Thymus (tissue), 11 donors: Measurements from ENCODE around the gene GPHN. TPM values are rescaled to one million over a fixed set of nuclear protein-coding genes. Genes with fewer than 3 reads are reported as not detected.

Source experiments
- DNase-seq, 9 donors: peaks; one replicate each; pipeline ENCODE4 v3.0.0-alpha.2; 2013; ENCODE audit warnings: low spot score in 9 of 9, low read depth in 6 of 9, missing footprints in 1 of 9
- H3K27ac ChIP-seq, 2 donors: one replicate each; pipeline ENCODE4 v1.5.1; 2013; ENCODE audit warnings: control low read depth in 1 of 2, low read depth in 1 of 2, low read length in 1 of 2, mild to moderate bottlenecking in 1 of 2, moderate library complexity in 1 of 2
- H3K27me3 ChIP-seq, 2 donors: one replicate each; pipeline ENCODE4 v1.5.1; 2013; ENCODE audit warnings: low read length in 1 of 2; ENCODE audit not compliant: control insufficient read depth in 2 of 2, insufficient read depth in 1 of 2
- H3K36me3 ChIP-seq, 2 donors: one replicate each; pipeline ENCODE4 v1.5.1; 2013; ENCODE audit warnings: low read length in 1 of 2, mild to moderate bottlenecking in 1 of 2, moderate library complexity in 1 of 2; ENCODE audit not compliant: control insufficient read depth in 2 of 2, insufficient read depth in 2 of 2
- H3K4me1 ChIP-seq, 2 donors: one replicate each; pipeline ENCODE4 v1.5.1; 2013; ENCODE audit warnings: low read length in 2 of 2; ENCODE audit not compliant: control insufficient read depth in 2 of 2, insufficient read depth in 2 of 2
- H3K4me3 ChIP-seq, 2 donors: one replicate each; pipeline ENCODE4 v1.5.1; 2013; ENCODE audit warnings: low read length in 2 of 2, control low read depth in 1 of 2, mild to moderate bottlenecking in 1 of 2
- H3K9me3 ChIP-seq, 2 donors: one replicate each; pipeline ENCODE4 v1.5.1; 2013; ENCODE audit warnings: low read length in 1 of 2, mild to moderate bottlenecking in 1 of 2; ENCODE audit not compliant: control insufficient read depth in 2 of 2, insufficient read depth in 1 of 2
- WGBS: extraction: QIAGEN DNeasy Blood & Tissue Kit; methylation state at CpG from one replicate; pipeline ENCODE4 v1.1.7; 2013; 5-methylcytosine and 5-hydroxymethylcytosine counted together
- polyA plus RNA-seq: library from polyadenylated mRNA; stranded (reverse); fragments of 200-250 nt; gene quantifications from one replicate; pipeline ENCODE4 v1.2.3, GENCODE V29; 2013
- total RNA-seq: library from RNA; stranded (reverse); fragments of 120-200 nt; gene quantifications from one replicate; pipeline ENCODE4 v1.2.4, GENCODE V29; 2013
- donor health status: healthy.

Gene GPHN
- total and polyA plus RNA-seq, 2 donors = 11.6 to 28.4 TPM

DNA sequence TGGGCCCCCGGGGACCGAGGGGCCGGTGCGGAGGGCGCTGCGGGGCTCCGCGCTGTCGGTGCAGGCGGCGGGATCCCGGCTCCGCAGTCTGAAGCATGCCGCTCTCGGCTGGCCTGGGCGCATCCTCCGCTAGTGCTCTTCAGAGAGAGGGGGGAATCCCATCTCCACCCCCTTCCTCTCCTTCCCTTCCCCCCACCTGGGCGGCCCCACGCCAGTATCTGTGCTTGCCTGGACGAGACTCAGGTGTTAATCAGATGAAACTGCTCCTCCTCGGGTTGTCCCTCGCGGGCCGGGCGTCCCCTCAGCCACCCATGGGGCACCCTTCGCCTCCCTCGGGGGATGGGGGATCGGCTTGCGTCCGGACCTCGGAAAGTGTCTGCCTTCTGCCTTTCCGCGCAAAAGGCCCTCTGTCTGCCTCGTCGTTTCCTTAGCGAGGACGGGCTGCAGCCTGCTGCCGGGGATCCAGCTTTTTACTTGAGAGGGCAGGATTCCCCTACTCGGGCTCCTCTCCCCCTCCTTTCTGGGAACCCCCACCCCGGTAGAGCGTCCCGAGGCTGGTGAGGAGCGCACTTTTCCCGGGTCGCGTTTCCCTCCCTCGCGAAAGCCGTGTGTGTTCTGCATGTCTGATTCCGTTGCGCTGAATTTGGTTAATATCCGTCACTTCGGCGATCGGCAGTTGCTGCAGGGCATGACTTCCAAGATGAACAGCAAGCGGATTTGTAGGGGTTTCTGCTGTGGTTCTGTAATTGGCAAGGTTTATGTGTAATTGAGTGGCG is 1.1 kb downstream of the GPHN start:
- peak in 6 of 9 donors; percentile 13 to 55 (median 28) for DNase-seq
- Histone ChIP-seq H3K9me3 (no peaks in the 10 kb centered on the region), H3K36me3 (no peaks in the 10 kb centered on the region), H3K27me3 (peaks cover 10 to 24% of the 10 kb centered on the region in 2 donors), H3K4me1 (peaks cover 7 to 11% of the 10 kb centered on the region in 2 donors), H3K27ac (peak overlapping the region; percentile 54 to 77), H3K4me3 (peak overlapping the region; percentile 58 to 66)
- under 1% methylated on average over 57 of the region's 57 CpGs for WGBS

DNA sequence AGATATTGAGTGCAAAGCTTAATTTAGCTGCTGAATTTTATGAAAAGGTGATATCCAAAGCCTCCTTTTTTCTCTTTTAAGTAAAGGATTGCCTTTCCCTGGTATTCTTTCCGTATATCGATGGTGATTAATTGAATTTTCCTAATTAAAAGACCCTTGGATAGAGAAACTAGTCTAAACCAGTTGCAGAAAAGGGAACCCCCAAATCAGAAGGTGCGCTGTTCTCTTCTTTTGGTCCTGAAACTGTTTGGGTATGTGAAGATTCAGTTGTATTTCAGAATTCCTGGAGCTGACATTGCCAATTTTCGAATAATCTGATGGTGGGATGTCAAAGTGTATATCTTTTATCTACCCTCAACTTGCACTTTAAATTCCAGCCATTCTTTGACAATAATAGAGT is 1.9 kb downstream of the GPHN start:
- Histone ChIP-seq H3K9me3 (no peaks in the 10 kb centered on the region), H3K4me1 (peaks cover 7 to 11% of the 10 kb centered on the region in 2 donors), H3K36me3 (no peaks in the 10 kb centered on the region), H3K4me3 (peak overlapping the region in 1 of 2 donors; percentile 58), H3K27me3 (peaks cover 10 to 24% of the 10 kb centered on the region in 2 donors), H3K27ac (no peak overlapping the region)
- peak in 1 of 9 donors; percentile 28 for DNase-seq
- WGBS = 56% methylated on average over 4 of the region's 4 CpGs

DNA sequence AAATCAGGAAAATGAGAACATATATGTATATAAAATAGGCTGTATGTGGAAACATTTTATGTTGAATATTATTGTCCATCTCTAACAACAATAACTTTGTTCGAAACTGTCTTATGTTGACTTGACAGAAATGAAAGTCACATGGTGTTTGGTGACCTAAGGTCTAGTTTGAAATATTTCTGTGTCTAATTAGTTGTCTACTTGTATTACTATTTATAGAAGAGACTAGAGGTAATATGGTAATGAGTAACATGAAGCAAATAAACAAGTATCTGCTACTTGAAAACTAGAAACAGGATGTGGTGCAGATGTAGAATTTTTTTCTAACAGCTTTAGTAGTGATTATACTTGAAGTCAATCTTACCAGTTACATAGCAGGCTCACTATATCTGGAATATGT is 3.9 kb downstream of the GPHN start:
- peak in 1 of 9 donors; percentile 23 for DNase-seq
- WGBS = 97% methylated on average over 1 of the region's 1 CpG
- H3K4me1 ChIP-seq = peaks cover 7 to 11% of the 10 kb centered on the region in 2 donors
- no peak overlapping the region for H3K4me3 ChIP-seq
- peaks cover 10 to 24% of the 10 kb centered on the region in 2 donors for H3K27me3 ChIP-seq
- no peak overlapping the region for H3K27ac ChIP-seq
- H3K36me3 ChIP-seq = no peaks in the 10 kb centered on the region
- no peaks in the 10 kb centered on the region for H3K9me3 ChIP-seq

DNA sequence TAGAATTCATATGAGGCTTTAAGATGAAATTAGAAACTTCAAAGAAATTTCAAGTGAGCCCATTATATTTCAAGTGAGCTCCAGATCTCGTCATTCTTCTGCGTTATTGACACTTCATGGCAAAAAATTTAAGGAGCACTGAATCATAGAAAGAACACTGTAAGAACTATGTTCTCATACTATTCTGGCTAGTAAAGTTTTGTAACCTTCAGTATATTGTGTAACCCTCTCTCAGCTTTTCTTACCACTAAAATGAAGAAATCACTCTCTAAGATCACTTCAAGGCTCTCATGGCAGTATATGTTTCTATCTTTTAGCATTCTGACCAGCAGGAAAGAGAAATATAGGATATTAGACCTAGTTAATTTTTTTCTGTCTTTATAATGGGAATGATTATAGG is 6.3 kb downstream of the GPHN start:
- DNase-seq = no peak
- no peaks in the 10 kb centered on the region for H3K36me3 ChIP-seq
- peaks cover 7 to 10% of the 10 kb centered on the region in 2 donors for H3K27me3 ChIP-seq
- no peak overlapping the region for H3K4me3 ChIP-seq
- no peaks in the 10 kb centered on the region for H3K9me3 ChIP-seq
- H3K4me1 ChIP-seq = peaks cover 3% of the 10 kb centered on the region in 2 donors
- no peak overlapping the region for H3K27ac ChIP-seq
- WGBS = 96% methylated on average over 2 of the region's 2 CpGs

DNA sequence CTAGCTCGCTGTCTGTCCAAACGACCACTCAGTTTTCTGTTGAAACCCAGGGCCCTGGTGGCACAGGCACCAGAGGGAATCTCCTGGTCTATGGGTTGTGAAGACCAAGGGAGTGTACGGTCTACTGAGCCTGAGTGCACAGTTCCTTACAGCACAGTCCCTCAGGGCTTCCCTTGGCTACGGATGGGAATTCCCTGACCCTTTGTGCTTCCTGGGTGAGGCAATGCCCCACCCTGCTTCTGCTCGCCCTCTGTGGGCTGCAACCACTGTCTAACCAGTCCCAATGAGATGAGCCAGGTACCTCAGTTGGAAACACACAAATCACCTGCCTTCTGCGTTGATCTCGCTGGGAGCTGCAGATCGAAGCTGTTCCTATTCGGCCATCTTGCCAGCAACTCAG is 22.6 kb downstream of the GPHN start:
- Histone ChIP-seq H3K4me1 (no peaks in the 10 kb centered on the region), H3K36me3 (no peaks in the 10 kb centered on the region), H3K9me3 (no peaks in the 10 kb centered on the region), H3K4me3 (no peak overlapping the region), H3K27me3 (no peaks in the 10 kb centered on the region), H3K27ac (no peak overlapping the region)
- no peak for DNase-seq
- 98% methylated on average over 9 of the region's 9 CpGs for whole genome bisulfite sequencing

DNA sequence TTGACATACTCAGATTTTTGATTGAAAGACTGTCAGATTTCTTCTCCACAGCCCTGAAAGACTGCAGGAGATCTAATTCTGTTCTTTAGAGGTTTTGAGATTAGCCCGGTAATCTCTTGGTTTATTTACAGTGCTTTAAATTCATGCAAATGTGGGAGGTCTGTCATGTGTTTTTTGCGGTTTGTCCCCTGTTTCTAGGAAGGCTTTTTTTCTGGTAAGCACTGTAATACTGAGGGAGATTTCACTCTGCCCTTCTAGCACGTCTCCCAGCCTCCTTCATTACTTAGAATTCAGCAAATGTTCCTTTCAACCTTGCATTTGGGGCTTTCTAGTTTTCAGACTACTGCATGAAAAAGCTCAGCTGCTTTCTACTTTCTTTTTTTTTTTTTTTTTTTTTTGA is 31.1 kb downstream of the GPHN start:
- no peaks in the 10 kb centered on the region for H3K4me1 ChIP-seq
- no peaks in the 10 kb centered on the region for H3K9me3 ChIP-seq
- no peak overlapping the region for H3K27ac ChIP-seq
- WGBS = 83% methylated on average over 3 of the region's 3 CpGs
- H3K27me3 ChIP-seq = no peaks in the 10 kb centered on the region
- H3K4me3 ChIP-seq = no peak overlapping the region
- peak in 1 of 9 donors; percentile 9 for DNase-seq
- no peaks in the 10 kb centered on the region for H3K36me3 ChIP-seq

DNA sequence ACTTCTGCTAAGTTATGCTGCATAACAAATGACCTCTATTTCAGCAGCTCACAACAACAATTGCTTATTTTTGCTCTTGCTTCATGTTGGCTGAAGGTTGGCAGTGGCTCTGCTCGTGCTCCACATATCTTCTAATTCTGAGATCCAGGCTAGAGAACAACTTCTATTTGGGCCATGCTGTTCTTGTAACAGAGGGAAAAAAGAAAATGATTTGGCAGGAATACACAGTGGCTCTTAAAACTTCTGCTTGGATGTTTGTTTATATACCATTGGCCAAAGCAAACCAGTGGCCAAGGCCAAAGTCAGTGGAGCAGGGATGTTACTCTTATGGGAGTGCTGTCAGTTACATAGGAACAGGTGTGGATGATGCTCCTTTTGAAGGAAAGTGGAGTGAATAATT is 32.1 kb downstream of the GPHN start:
- WGBS = 94% methylated on average over 1 of the region's 1 CpG
- Histone ChIP-seq H3K27ac (no peak overlapping the region), H3K27me3 (no peaks in the 10 kb centered on the region), H3K9me3 (no peaks in the 10 kb centered on the region), H3K4me1 (no peaks in the 10 kb centered on the region), H3K4me3 (no peak overlapping the region), H3K36me3 (no peaks in the 10 kb centered on the region)
- DNase-seq = no peak

DNA sequence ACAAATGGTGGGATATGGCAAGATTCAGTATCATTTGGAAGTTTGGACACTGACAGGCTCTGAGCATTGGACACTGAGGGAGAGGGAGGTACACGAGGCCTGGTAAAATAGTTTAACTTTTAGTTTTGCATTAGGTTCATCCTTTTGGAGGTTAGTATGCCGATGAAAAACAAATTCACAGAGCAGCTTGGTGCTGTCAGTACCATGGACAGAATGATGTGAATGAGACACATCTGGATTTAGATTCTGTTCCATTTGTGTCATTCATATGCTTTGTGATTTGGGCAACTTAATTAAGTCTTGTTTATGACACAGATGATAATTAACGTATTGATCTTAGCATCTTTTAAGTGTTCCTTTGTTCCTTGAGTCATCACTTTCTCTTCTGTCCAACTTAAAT is 33.7 kb downstream of the GPHN start:
- H3K9me3 ChIP-seq = no peaks in the 10 kb centered on the region
- WGBS = 97% methylated on average over 3 of the region's 3 CpGs
- H3K27ac ChIP-seq = no peak overlapping the region
- no peaks in the 10 kb centered on the region for H3K4me1 ChIP-seq
- H3K4me3 ChIP-seq = no peak overlapping the region
- H3K27me3 ChIP-seq = no peaks in the 10 kb centered on the region
- H3K36me3 ChIP-seq = no peaks in the 10 kb centered on the region
- no peak for DNase-seq

DNA sequence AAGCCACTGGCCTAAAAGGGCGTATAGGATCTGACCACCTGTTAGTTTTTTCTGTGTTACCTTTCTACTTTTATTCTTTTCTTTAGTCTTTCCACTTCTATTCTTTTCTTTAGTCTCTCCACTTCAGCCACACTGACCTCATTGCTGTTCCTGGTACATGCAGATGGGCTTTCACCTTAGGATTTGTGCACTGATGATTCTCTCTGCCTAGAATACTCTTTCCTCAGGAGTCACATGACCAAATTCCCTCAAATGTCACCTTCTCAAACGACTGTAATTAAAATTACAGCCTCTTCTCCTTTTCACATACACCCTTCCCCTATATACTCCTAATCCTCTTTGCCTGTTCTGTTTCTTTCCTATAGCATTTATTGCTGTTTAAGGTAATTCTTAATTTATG is 36.0 kb downstream of the GPHN start:
- DNase-seq = no peak
- Histone ChIP-seq H3K36me3 (no peaks in the 10 kb centered on the region), H3K27ac (no peak overlapping the region), H3K4me1 (no peaks in the 10 kb centered on the region), H3K4me3 (no peak overlapping the region), H3K9me3 (no peaks in the 10 kb centered on the region), H3K27me3 (no peaks in the 10 kb centered on the region)
- WGBS = 91% methylated on average over 2 of the region's 2 CpGs
